GM21529 (cell line): ENCODE results near the gene PARP3.
A peak's percentile ranks its signal among the peaks of the same experiment; 100 is the strongest.

Experiments
- ATAC-seq: cut with Tn5 transposase; IDR thresholded peaks from one replicate; pipeline ENCODE4 v1.9.1; 2021; ENCODE audit not compliant: unreplicated experiment

Gene PARP3

DNA sequence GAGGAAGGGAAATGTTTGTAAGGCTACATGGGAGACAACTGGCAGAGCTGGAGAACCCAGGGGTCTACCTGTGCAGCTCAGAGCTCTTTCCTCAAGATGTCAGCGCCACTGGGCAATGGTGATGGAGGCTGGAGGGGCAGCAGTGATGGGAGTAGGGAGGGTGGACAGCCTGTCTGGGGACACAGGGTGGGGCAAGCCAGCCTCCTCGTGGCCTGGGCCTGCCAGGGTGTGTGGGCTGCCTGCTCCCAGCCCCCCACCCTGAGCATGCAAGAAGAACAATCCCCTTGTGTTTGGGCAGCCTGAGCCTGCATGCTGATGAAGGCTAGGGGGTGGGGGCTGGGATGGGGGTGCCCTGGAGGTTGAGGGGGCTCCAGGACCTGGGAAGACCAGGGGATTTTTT lies 23.9 kb downstream of the PARP3 start:
- no peak for ATAC-seq

DNA sequence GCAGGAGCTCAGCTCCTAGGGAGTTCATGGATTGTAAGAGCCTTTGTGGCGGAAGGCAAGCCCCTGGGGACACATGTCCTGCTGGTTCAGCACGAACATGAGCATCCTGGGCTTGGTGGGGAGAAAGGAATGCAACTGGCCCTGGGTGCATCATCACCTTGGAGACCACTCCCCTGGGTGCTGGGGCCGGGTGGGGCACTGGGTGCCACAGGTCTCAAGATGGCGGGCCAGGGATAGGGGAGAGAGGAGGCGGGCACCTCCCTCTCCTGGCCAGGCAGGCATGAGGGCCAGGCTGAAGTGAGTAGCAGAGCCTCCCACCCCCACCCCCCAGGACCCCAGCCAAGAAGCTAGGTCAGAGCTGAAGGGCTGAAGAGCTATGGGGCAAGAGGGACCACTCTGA lies 24.3 kb downstream of the PARP3 start:
- no peak for ATAC-seq

DNA sequence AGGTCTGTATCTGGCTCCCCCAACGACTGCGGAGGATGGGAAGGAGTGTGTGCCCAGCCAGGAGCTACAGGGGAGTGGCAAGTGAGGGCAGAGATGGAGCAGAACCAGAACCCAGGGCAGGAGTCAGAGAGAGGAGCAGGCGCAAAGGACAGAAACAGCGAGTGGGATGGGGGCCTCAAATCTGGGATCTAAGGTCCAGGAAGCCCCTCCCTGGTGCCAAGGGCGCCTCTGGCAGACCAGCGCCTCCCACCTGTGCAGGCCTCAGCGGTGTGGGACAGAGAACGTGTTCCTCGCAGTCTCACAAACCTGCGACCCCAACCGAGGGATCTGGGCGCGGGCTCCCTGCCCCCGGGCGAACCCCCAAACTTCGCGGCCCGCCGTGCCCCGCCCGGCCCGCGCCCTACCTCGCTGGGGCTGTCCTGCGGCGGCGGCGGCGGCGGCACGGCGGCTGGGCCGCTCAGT lies 24.8 kb downstream of the PARP3 start:
- peak; percentile 8 for ATAC-seq

DNA sequence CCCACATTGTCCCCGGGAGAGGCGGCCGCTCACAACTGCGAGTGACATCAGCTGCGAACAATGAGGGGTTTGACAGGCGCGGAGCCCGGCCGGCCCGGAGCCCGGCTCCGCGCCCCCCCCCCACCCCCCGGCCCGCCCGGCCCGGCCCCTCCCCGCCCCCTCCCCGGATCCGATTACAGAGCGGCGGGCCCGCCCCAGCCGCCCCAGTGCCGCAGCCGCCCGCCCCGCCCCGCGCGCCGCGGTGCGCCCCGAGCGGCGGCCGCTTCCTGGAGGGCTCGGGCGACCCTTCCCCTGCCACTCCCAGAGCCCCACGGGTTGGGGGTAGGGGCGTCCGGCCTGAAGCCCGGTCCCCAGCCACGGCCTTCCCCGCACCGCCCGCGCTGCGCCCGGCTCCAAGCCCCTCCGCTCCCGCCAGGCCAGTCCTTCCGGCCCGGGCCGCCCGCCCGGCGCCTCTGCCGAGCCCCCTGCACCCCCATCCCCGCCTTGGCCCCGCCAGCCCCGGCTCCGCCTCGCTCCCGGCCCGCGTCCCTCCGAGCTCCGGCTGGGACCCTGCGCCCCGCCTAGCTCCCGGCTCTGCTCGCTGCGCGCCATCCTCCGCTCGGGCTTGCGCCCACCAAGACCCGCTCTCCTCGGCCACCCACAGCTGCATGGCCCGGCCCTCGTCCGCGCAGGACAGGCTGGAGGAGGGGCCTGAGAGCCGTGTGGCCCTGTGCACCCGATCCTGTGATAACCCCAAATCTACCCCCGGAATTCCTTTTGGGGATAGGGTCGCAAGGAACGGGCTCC lies 25.4 kb downstream of the PARP3 start, which contains the start of gene PCBP4:
TSS of gene PCBP4 (minus strand) at position 71 of the 786 bp plus-strand sequence. CDS start 6,214 bp downstream, outside the sequence.
- ATAC-seq: peak; percentile 51

DNA sequence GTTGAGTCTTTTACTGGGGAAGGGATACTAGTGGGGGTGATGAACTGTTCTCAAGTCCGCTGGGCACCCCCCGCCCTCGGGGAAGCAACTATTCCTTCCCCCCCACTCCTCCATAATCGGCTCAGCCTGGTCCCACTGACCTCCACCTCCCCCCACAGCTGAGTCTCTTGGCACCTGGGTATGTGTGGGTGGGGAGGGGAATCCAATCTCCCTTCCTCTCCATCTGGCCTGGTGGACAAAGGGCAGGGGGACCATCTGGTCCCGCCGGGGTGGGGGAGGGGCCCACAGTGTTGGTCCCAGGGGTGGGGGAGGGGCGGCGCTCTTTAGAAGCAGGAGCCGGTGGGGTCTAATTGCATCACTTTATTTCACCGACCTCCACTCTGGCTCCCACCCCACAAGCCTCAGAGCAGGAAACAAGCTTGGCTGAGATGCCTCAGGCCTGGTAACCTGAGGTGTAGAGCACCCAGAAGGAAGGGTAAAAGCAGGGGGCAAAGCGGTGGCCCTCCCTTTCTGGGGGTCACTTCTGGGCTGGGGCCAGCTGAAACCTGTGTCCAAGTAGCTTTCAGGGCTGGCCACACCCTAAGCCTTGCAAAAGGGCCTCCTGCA lies 26.1 kb downstream of the PARP3 start:
- no peak for ATAC-seq

DNA sequence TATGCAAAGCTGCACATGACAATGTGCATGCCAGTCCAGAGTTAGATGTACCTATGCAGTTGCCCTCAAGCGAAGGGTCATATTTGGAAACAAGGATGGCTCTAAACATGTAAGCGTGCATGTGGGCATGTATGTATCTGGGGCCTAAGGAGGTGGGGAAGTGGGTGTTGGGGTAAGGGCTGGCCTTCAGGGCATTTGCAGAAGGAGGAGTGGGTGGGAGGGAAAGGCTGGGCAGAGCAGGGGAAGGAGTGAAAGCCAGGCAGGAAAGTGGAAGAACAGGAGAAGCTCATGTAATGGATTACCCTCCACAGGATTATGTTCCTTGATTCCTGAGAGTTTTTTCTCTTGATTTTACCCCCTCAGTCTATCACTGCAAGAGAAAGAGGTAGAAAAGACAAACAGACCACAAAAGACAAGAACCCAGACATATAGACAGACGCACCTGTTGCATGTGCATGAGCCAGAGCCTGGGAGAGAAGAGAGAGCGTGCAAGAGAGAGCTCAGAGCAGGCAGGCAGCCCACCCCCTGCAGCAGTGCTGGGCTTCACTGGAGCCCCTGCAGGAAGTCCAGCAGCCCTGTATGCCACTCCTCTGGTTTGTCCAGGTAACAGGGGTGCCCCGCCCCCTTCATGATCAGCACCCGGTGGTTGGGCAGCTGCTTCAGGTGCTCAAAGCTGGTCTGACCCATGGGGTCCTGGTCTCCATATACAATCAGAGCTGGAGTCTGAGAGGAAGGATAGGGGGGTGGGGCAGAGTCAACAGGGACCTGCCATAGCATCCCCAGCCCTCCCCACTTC lies 26.9 kb downstream of the PARP3 start:
- ATAC-seq: no peak

DNA sequence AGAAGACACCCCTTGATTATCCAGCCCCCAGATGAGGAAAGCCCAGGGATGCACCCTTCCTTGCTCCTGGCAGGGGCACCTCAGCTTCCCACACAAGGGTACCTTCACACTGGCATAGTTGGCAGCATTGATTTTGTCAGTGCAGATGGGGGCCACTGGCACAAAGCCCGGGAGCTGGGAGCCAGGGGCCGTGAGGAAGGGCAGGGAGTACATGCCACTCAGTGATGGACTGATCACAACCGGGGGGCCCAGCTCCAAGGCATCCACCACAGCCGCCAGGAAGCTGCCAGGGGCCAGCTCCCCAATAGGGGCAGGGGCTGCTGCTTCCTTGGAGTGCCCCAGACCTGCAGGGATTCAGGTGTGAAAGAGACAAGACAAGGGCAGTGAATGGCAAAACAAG lies 27.7 kb downstream of the PARP3 start:
- no peak for ATAC-seq

DNA sequence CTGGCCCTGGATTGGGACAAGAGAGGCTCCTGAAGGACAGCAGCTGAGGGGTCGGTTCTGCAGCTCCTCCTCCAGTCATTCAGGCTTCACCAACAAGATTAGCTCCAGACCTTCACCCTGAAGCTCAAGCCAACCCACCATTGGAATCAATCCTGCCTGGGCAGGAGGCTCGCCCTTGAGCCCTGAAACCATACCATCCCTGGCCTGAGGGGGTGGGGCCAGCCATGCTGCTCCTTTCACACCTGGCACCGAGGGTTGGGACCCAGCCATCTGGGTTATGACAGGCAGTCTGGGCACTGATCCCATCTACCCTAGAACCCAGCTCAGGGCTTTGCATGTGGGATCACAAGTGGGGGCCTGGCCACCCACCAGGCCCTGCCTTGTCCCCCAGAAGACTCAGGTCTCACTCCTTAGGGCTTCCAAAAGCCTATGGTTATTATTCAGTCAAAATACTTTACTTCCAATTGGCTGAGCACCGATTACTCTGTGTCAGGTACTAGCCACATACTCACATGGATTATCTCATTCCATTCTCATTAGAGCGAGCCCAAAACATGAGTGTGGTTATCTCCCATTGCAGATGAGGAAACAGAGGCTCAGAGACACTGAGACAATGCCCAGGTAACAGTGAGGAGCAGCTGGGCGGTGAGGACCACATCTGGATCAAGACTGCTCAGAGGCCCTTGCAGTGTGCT lies 28.6 kb downstream of the PARP3 start:
- no peak for ATAC-seq

DNA sequence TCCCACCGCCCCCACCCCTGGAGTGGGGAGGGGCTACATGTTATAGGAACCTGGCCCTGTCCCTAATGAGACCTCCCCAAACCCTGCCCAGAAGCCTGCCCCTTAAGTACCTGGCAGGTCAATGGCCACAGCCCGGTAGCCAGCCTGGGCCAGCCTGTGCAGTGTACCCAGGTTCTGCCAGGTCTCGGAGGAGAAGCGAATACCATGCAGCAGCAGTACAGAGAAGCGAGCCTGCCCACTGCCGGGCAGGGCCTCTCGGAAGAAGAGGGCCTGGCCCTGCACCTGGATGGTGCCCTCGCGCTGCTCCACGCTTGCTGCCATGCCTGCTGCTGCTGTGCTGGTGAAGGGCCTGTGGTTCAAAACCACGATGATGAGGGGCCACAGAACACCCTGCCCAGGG lies 29.2 kb downstream of the PARP3 start:
- ATAC-seq: no peak

DNA sequence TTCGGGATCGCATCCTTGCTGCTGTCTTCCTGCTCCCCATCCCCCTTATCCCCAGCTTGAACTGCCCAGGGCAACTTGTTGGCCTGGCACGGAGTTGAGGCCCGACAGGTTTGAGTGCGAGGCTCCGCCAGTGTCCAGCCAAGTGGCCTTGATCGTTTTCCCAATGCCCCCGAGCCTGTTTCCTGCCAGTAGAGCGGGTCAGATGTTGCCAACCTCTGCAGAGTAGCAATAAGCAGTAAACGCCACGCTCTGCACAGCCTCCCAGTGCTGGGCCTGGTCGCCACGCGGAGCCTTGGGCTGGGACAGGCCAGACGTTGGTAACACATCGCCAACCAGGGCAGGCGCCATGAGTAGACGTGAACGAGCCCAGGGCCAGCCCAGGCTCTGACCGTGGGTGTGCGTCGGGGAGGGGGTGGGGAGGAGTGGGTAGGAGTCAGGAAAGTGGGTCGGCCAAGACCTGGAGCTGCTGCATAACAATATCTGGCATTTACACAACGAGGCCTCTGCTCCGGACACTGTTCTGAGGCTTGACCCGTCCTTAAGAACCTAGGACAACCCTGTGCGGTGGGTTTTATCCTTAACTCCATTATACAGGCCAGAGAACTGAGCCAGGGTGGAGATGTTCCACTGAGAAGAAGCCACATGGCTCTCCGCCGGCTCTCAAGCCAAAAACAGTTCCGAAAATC lies 32.3 kb downstream of the PARP3 start:
- ATAC-seq: no peak

DNA sequence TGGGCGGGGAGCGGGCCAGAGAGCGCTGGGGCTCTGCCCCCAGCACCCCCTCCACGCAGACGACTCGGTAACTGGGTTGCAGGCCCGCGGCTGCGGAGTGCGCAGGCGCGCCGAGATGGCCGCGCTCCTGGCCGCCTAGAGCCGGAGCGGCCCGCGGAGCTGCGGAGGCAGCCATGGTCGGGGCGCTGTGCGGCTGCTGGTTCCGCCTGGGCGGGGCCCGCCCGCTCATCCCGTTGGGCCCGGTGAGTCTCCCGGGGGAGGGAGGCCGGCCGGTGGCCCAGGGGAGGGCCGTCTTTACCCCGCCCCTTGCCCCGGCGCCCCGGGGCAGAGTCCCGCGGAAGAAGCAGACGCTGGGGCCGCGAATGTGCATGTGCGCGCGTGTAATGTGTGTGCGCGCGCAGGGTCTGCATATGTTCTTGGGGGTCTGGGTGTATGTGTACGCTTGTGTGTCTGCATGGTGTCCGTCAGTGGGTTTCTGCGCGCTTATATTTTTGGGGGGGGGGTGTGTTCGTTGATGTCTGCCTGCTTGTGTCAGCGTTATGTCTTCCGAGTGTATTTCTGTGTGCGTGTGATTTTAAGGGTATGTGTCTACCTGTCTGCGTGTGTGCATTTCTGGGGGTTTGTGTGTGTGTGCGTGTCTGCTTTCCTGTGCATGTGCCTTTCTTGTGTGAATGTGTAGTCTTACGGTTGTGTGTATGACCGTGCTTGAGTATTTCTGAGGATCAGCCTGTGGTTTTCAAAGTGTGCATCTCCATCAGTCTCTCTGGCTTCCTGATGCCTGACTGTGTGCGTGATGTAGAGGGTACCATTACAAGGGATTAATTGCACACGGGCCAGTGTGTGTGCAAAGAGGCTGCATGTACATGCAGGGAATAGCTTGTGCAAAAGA lies 33.0 kb downstream of the PARP3 start, which contains the start of gene ABHD14A:
TSS of gene ABHD14A (plus strand) at position 102 of the 889 bp plus-strand sequence. CDS start at position 174, 72 bp downstream.
- peak; percentile 56 for ATAC-seq

DNA sequence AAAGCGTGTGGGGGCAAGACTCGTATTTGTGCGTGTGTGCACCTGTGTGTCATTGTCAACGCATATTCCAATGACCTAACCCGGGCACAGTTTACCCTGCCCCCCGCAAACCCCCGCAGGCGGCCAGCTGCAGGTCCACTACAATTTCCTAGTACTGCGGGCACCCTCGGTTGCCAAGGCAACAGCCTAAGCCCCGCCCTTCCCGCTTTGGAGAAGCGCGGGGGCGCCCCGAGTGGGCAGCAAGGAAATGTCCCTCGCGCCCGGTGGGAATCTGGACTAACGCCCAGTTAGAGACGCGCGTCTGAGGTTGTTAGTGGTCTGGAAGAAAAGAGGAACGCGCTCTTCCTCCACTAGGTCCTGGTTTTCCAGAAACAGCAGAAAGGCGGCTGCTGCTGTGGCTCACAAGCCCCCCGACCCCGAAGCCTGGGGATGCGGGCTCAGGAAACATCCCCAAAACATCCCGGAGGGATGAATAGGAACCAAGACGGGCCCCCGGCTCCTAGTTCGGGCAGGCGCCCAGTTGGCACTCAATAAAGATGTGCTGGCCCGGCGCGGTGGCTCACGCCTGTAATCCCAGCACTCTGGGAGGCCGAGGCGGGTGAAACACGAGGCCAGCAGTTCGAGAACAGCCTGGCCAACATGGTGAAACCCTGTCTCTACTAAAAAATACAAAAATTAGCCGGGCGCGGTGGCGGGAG lies 33.8 kb downstream of the PARP3 start:
- no peak for ATAC-seq

DNA sequence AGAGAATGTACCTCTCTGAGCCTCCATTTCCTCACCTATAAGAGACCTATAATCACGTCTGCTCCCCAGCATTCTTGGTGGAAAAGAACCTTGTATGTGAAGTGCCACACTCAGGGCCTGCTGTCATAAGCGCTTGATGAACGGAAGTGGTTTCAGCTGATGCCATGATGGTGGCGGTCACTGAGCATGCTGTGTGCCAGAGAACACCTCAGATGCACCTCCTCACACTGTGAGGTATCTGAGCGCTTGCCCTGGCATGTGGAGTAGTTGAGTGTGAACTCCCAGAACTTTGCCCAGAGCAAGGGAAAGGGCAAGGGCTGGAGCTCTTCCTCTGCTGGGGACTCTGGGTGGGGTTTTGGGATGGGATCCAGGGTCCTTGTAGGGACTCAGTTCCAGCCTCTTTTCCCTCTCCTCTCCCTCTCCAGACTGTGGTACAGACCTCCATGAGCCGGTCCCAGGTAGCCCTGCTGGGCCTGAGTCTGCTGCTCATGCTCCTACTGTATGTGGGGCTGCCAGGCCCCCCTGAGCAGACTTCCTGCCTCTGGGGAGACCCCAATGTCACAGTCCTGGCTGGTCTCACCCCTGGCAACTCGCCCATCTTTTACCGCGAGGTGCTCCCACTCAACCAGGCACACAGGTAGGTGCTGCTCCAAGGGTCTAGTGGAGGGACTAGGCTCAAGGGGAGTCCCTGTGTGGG lies 35.4 kb downstream of the PARP3 start:
- no peak for ATAC-seq

DNA sequence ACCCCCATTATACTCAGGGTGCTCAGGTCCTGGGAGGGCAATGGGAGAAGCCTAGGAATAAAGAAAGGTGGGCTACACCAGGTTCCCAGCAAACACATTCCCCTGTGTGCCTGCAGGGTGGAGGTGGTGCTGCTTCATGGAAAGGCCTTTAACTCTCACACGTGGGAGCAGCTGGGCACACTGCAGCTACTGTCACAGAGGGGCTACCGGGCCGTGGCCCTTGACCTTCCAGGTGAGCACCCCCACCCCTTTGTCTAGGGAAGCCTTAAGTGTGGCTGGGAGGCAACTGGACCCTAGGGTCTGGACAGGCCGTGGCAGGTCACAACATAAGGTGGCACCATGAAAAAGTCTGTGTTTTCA lies 36.0 kb downstream of the PARP3 start:
- ATAC-seq: no peak

DNA sequence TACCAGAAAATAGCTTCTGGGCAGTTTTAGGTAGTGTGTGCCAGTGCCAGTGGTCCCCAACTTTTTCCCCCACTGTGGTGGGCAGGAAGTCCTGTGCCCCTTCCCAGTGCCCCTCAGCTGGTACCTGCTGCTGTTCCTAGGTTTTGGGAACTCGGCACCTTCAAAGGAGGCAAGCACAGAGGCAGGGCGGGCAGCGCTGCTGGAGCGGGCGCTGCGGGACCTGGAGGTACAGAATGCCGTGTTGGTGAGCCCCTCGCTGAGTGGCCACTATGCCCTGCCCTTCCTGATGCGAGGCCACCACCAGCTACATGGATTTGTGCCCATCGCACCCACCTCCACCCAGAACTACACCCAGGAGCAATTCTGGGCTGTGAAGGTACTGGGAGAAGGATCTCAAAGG lies 38.1 kb downstream of the PARP3 start:
- no peak for ATAC-seq

DNA sequence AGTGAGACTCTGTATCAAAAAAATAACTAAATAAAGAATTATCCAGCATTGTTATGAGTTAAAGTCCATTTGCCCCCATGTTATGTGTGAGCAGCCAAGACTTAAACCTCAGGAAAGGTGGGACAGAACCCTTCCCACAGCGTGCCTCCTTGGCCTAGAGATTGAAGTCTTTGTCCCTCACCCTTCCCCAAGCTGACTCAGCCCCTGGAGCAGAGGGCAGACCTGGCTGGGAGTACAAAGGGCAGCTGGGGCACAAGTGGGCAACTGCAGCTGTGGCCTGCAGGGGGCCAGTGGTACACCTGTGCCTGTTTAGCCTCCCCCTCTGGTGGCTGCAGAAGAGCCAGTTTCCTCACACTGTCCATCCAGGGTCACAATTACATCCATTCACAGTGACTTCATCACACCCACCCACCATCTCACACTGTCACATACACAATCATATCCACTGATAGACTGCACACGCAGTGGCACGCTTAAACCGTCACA lies 40.2 kb downstream of the PARP3 start:
- peak; percentile 45 for ATAC-seq

DNA sequence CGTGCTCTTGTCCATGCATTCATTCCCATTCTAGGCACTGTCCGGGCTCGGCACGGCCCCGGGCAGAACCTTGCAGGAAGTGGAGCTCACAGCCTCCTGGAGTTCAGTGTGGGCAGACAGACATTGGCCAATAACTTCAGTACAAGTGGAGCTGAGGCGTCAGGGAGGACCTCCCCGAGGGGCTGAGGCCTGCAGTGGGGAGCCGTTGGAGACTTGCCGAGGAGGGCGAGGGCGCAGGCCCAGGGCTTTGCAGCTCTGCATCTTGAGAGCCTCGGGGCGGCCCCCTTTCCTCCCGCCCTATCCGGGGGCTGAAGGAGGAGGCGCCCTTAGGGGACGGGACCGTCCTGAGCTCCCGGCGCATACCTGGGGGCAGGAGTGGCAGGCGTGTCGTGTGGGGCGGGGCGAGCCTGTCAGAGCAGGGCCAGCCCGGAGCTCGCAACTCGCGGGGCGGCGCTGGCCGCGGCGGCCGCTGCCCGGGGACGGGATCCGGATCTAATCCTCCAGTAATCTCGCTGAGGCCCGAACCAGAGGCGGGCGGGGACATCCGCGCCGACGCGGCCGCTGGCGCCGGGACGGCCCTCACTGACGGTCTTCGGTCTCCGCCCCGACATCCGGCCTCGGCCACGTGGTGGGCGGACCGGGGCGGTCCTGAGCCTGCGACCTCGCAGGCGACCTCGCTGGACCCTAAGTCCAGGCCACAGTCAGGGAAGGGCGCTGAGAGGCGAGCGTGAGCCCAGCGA lies 40.8 kb downstream of the PARP3 start, which contains the start of gene ACY1:
TSS of gene ACY1 (plus strand) at position 698 of the 740 bp plus-strand sequence. CDS start 530 bp downstream, outside the sequence.
- peak; percentile 70 for ATAC-seq
